G401.6 (cell line): ENCODE measurements around the gene RPS17.
"Not testable (repeated sequence)": the region's sequence is repeated elsewhere in the genome, so short reads cannot be mapped to it uniquely, and the experiment has no call there.

Experiments
- FAIRE-seq: peaks from 2 replicates; lab custom pipeline; 2012; peaks lifted over from hg19 to GRCh38; lab: Jason Lieb, UNC

The RPS17 gene

GRCh38 chr15:82507087-82507486 lies 33.2 kb downstream of the RPS17 start:
- not testable (repeated sequence) for FAIRE-seq

DNA sequence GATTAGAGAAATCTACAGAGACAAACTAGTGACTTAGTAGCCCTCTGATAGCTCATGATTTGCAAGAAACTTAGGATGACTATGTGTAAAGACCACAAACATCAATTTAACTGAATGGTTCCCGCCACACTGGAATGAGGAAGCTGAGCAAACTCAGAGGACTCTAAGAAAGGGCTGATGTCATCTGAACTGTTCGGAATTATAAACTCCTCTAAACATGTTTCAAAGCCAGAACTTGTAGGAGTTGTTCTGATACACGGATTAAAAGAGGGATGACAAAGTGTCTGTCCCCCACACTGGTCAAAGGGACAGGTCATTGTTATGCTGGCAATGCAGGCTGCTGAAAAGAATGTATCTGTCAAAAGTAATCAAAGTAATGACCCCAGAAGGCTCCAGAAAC lies 34.4 kb downstream of the RPS17 start:
- not testable (repeated sequence) for FAIRE-seq

- not testable (repeated sequence) for FAIRE-seq
Measured at GRCh38 chr15:82504074-82504473, 36.2 kb downstream of the RPS17 start.

- FAIRE-seq, result not testable (repeated sequence)
Measured at GRCh38 chr15:82502700-82503339, 37.4 kb downstream of the RPS17 start.

DNA sequence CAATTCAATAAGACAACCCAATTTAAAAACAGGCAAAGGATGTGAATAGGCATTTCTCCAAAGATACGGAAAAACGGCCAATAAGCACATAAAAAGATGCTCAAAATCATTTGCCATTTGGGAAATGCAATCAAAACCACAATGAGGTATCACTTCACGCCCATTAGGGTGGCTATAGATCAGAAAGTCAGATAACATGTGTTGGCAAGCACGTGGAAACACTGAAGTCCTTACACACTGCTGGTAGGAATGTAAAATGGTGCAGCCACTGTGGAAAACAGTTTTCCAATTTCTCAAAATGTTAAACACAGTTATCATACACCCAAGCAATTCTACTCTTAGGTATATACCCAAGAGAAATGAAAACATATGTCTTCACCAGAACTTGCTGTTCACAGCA lies 39.5 kb downstream of the RPS17 start:
- FAIRE-seq, result not testable (repeated sequence)

DNA sequence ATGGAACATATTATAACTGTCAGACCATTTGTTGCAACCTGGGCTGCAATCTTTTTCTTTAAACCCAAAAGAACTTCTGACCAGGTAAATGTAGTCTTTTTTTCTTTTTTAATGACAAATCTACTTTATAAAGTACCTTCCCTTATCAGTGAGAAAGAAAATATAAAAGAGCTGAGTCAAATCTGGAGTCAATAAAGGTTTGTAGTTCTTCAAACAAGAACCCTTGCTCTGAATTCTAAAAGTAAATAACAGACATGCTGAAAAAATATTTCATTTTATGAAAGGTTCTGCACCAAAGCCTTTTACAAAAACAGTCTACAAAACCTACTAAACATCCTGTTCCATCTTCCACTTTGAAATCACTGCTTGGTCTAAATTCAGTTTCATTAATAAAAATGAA lies 42.3 kb downstream of the RPS17 start:
- FAIRE-seq, result not testable (repeated sequence)

DNA sequence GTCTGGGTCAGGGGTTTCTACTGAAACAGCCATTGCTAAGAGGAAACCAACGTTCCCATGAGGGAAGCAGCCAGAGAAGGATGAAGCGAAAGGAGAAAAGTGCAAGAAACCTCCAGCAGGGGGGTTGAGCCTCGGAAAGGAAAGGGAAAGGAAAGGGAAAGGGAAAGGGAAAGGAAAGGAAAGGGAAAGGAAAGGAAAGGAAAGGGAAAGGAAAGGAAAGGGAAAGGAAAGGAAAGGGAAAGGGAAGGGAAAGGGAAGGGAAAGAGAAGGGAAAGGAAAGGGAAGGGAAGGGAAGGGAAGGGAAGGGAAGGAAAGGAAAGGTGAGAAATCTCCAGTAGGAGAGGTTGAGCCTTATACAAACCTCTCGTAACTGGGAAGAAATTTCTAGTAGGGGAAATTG lies 52.0 kb downstream of the RPS17 start:
- not testable (repeated sequence) for FAIRE-seq

DNA sequence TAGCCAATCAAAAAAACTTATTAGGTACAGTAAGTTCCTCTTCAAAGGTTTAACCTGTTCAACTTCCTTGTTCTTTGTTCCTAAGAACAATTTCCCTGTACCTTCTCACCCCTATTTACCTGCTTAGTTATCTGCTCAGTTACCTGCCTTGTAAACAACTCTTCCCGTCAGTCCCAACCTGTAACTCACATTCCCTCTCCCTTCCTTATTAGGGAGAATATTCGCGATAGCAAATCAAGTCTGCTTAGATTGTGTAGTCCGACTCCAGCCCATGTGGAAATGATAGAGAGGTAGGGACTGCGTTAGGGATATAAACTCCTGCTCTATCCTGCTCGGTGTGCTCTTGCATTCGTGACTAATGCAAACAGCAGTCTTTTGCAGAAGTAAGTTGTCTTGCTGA lies 53.2 kb downstream of the RPS17 start:
- FAIRE-seq, result not testable (repeated sequence)
